Astrocyte (in vitro differentiated cells and primary cell): Measurements from ENCODE around the gene ETV1. TPM values are rescaled to one million over a fixed set of nuclear protein-coding genes. Genes with fewer than 3 reads are reported as not detected.

Experiments
- DNase-seq: peaks from one replicate; pipeline ENCODE4 v3.0.0-alpha.2; 2010; ENCODE audit warnings: low read depth
- FAIRE-seq: peaks from 2 replicates; lab custom pipeline; 2011; peaks lifted over from hg19 to GRCh38; lab: Jason Lieb, UNC
- H2AFZ ChIP-seq: 2 replicates; pipeline ENCODE4 v1.6.0; 2012; ENCODE audit warnings: low read depth, low read length, inconsistent platforms
- H3K27ac ChIP-seq: 2 replicates; pipeline ENCODE4 v1.5.1; 2011; ENCODE audit warnings: low read depth, low read length, inconsistent platforms
- H3K27me3 ChIP-seq: 2 replicates; pipeline ENCODE4 v1.6.0; 2011; ENCODE audit warnings: low read length, inconsistent platforms; ENCODE audit not compliant: insufficient read depth
- H3K36me3 ChIP-seq: 2 replicates; pipeline ENCODE4 v1.5.1; 2011; ENCODE audit warnings: low read length, inconsistent platforms; ENCODE audit not compliant: insufficient read depth
- H3K4me1 ChIP-seq: 2 replicates; pipeline ENCODE4 v1.5.1; 2011; ENCODE audit warnings: low read length, inconsistent platforms; ENCODE audit not compliant: insufficient read depth
- H3K4me2 ChIP-seq: 2 replicates; pipeline ENCODE4 v1.6.0; 2012; ENCODE audit warnings: low read length, inconsistent platforms
- H3K4me3 ChIP-seq: 2 replicates; pipeline ENCODE4 v1.5.1; 2011; ENCODE audit warnings: low read depth, mild to moderate bottlenecking, low read length, inconsistent platforms; ENCODE audit not compliant: insufficient read depth
- H3K79me2 ChIP-seq: 2 replicates; pipeline ENCODE4 v1.6.0; 2012; ENCODE audit warnings: mild to moderate bottlenecking, low read length, inconsistent platforms; ENCODE audit not compliant: insufficient read depth
- H3K9ac ChIP-seq: 2 replicates; pipeline ENCODE4 v1.6.0; 2012; ENCODE audit warnings: mild to moderate bottlenecking, low read length, inconsistent platforms
- H3K9me3 ChIP-seq: 2 replicates; pipeline ENCODE4 v1.5.1; 2012; ENCODE audit warnings: low read depth, mild to moderate bottlenecking, low read length, inconsistent platforms; ENCODE audit not compliant: insufficient read depth
- H4K20me1 ChIP-seq: 2 replicates; pipeline ENCODE4 v1.6.0; 2012; ENCODE audit warnings: low read length, inconsistent platforms; ENCODE audit not compliant: insufficient read depth
- H3K27ac Mint-ChIP-seq: one replicate; pipeline ENCODE4 v1.8.0; 2021; ENCODE audit warnings: mild to moderate bottlenecking, mixed read lengths; ENCODE audit not compliant: unreplicated experiment
- H3K27me3 Mint-ChIP-seq: one replicate; pipeline ENCODE4 v1.8.0; 2021; ENCODE audit warnings: low read depth, mixed read lengths; ENCODE audit not compliant: unreplicated experiment
- H3K36me3 Mint-ChIP-seq: one replicate; pipeline ENCODE4 v1.8.0; 2021; ENCODE audit warnings: low read depth, mixed read lengths; ENCODE audit not compliant: unreplicated experiment
- H3K4me1 Mint-ChIP-seq: one replicate; pipeline ENCODE4 v1.8.0; 2021; ENCODE audit warnings: low read depth, mixed read lengths; ENCODE audit not compliant: unreplicated experiment
- H3K4me3 Mint-ChIP-seq: one replicate; pipeline ENCODE4 v1.8.0; 2021; ENCODE audit warnings: mild to moderate bottlenecking, moderate library complexity, mixed read lengths; ENCODE audit not compliant: unreplicated experiment
- H3K9me3 Mint-ChIP-seq: one replicate; pipeline ENCODE4 v1.8.0; 2021; ENCODE audit warnings: mild to moderate bottlenecking, mixed read lengths; ENCODE audit not compliant: unreplicated experiment
- CTCF ChIP-seq: IDR thresholded peaks from 2 replicates; pipeline ENCODE4 v1.5.1; 2011; ENCODE audit warnings: low read depth, mild to moderate bottlenecking, inconsistent platforms, low read length, moderate library complexity; ENCODE audit not compliant: insufficient read depth
- EZH2 ChIP-seq: IDR thresholded peaks from 2 replicates; pipeline ENCODE4 v1.6.1; 2012; ENCODE audit warnings: mild to moderate bottlenecking, low read length, inconsistent platforms; ENCODE audit not compliant: insufficient read depth
- total RNA-seq: library from RNA; stranded (reverse); gene quantifications from 2 replicates; pipeline ENCODE4 v1.2.1, GENCODE V29; 2021

The ETV1 gene
- total RNA-seq, 1 donor from 2014 or later, result 12.6 TPM

- Mint-ChIP-seq H3K36me3 (no peaks in the 10 kb centered on the region), H3K4me3 (no peak overlapping the region), H3K27ac (no peak overlapping the region), H3K9me3 (no peaks in the 10 kb centered on the region), H3K27me3 (no peaks in the 10 kb centered on the region), H3K4me1 (no peaks in the 10 kb centered on the region)
- no peaks in the 10 kb centered on the region for H3K79me2 ChIP-seq
- H2AFZ ChIP-seq, result peak overlapping the region; percentile 86
- peak overlapping the region; percentile 92 for H3K4me2 ChIP-seq
- peaks cover 8% of the 10 kb centered on the region for H3K4me1 ChIP-seq
- H3K36me3 ChIP-seq, result no peaks in the 10 kb centered on the region
- peak; percentile 76 for FAIRE-seq
- peak overlapping the region; percentile 91 for H3K27ac ChIP-seq
- no peaks in the 10 kb centered on the region for H3K9me3 ChIP-seq
- peak; percentile 97 for DNase-seq
- no peaks in the 10 kb centered on the region for H3K27me3 ChIP-seq
- peak overlapping the region; percentile 92 for H3K4me3 ChIP-seq
- TF ChIP-seq EZH2 (no peak), CTCF (no peak)
- no peaks in the 10 kb centered on the region for H4K20me1 ChIP-seq
- H3K9ac ChIP-seq, result peak overlapping the region; percentile 89
Measured at GRCh38 chr7:13990984-13991790, 1.7 kb upstream of the ETV1 start.

- H3K4me1 ChIP-seq, result peaks cover 8% of the 10 kb centered on the region
- no peak for FAIRE-seq
Measured at GRCh38 chr7:13990319-13990983, 985 bp upstream of the ETV1 start.

More at GRCh38 chr7:13990319-13990983, 985 bp upstream of the ETV1 start:
- no peak overlapping the region for H3K4me3 Mint-ChIP-seq
- Histone ChIP-seq H3K27ac (peak overlapping the region; percentile 75), H3K79me2 (peaks cover 1% of the 10 kb centered on the region), H3K36me3 (no peaks in the 10 kb centered on the region), H4K20me1 (no peaks in the 10 kb centered on the region), H2AFZ (peak overlapping the region; percentile 86), H3K9me3 (no peaks in the 10 kb centered on the region), H3K9ac (peak overlapping the region; percentile 89), H3K4me2 (peak overlapping the region; percentile 92), H3K4me3 (peak overlapping the region; percentile 92), H3K27me3 (no peaks in the 10 kb centered on the region)
- no peaks in the 10 kb centered on the region for H3K9me3 Mint-ChIP-seq
- no peak overlapping the region for H3K27ac Mint-ChIP-seq
- no peak for TF ChIP-seq CTCF
- TF ChIP-seq EZH2, result no peak
- no peaks in the 10 kb centered on the region for H3K36me3 Mint-ChIP-seq
- H3K27me3 Mint-ChIP-seq, result no peaks in the 10 kb centered on the region
- peaks cover 3% of the 10 kb centered on the region for H3K4me1 Mint-ChIP-seq
- DNase-seq, result peak; percentile 62
